RWPE1 (cell line): Measurements from ENCODE around the gene DLGAP3.

Source experiments
- CTCF ChIA-PET: fragments of 350-600 bp; sonication (Branson Sonifier 250); formaldehyde crosslinking; extraction: SDS; loops from one replicate; lab custom pipeline; 2021; lab: Yijun Ruan, JAX
- POLR2A ChIA-PET: fragments of 400-600 bp; formaldehyde crosslinking; extraction: SDS; loops from one replicate; lab custom pipeline; 2020; ENCODE audit warnings: antibody characterized with exemption; ENCODE audit not compliant: low non-redundant PET; lab: Yijun Ruan, JAX
- DNase-seq: peaks from one replicate; pipeline ENCODE4 v3.0.0; 2012; ENCODE audit warnings: low spot score
- H3K27ac ChIP-seq: fragments of 450-650 bp; 2 replicates; pipeline ENCODE4 v1.5.1; 2017
- TF ChIP-seq, protein P1 (sequence below): fragments of 450-650 bp; conservative IDR thresholded peaks from 2 replicates; pipeline ENCODE4 v1.5.1; 2017; ENCODE audit warnings: low read depth, mild to moderate bottlenecking

Gene DLGAP3

DNA sequence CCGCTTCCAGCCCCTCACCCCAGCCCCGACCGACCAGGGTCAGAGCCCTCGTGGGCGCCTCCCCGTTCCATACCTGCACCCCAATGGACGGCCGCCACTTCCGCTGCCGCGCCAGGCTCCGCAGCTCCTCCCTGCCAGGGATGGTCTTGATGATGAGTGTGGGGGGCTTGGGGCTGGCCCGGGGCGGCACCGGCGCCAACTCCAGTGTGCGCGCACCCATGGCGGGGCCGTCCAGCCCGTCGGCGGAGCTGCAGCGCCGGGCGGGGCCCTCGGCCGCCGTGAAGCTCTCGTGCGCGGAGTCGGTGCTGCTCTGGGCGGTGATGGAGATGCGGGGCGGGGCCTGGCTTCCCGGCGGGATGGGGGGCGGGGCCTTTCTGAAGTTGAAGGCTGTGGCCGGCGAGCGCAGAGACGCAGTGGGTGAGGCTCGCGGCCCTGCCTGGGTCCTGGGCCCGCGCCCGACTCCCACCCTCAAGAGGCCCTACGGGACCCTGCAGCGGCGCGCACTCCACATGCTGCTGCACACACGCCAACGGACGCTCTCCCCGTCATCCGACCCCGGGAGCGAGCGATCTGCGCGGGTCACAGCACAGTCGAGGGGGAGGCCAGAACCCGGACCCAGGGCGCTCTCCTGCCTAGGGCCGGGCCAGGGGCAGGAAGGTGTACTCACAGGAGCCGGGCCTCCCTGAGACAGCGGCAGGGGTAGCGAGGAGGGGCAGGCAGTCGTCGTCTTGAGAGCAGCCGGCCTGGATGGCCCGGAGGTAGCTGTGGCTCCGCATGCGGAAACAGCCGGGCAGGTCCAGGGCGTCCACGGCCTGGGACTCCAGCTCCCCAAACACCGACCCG lies 43.8 kb downstream of the DLGAP3 start:
- TF ChIP-seq, protein P1, sequence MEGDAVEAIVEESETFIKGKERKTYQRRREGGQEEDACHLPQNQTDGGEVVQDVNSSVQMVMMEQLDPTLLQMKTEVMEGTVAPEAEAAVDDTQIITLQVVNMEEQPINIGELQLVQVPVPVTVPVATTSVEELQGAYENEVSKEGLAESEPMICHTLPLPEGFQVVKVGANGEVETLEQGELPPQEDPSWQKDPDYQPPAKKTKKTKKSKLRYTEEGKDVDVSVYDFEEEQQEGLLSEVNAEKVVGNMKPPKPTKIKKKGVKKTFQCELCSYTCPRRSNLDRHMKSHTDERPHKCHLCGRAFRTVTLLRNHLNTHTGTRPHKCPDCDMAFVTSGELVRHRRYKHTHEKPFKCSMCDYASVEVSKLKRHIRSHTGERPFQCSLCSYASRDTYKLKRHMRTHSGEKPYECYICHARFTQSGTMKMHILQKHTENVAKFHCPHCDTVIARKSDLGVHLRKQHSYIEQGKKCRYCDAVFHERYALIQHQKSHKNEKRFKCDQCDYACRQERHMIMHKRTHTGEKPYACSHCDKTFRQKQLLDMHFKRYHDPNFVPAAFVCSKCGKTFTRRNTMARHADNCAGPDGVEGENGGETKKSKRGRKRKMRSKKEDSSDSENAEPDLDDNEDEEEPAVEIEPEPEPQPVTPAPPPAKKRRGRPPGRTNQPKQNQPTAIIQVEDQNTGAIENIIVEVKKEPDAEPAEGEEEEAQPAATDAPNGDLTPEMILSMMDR: no peak
- no peak overlapping the region for H3K27ac ChIP-seq
- ChIA-PET POLR2A (no interaction called here), CTCF (interaction anchor here (0.7 kb wide), 1 partner anchor 33 kb away, joined by 5 read pairs; no protein-coding TSS in a partner anchor)
- DNase-seq: peak; percentile 38

DNA sequence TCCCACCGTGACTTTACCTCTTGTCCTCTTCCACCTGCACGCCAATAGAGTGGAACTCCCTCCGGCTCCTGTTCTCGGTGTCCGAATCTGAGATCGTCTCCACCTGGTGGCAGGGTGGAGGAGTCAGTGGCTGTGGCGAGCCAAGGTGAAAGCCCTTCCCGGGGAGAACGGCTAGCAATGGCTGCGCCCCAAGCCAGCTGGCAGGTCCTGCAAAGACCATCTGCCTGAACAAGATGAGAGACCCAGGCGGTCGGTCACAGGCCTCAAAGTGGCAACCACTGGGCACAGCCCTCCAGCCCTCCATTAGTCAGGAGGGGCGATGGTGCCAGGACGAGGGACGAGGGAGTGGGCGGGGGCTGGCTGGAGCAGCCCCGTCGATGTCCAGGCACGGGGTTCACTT lies 44.5 kb downstream of the DLGAP3 start:
- ChIA-PET CTCF (interaction anchor here (0.6 to 0.7 kb wide), 2 partner anchors 32 to 274 kb away, joined by 4 to 5 read pairs; no protein-coding TSS in a partner anchor), POLR2A (no interaction called here)
- no peak for DNase-seq
- TF ChIP-seq, protein P1: no peak
- H3K27ac ChIP-seq: no peak overlapping the region

DNA sequence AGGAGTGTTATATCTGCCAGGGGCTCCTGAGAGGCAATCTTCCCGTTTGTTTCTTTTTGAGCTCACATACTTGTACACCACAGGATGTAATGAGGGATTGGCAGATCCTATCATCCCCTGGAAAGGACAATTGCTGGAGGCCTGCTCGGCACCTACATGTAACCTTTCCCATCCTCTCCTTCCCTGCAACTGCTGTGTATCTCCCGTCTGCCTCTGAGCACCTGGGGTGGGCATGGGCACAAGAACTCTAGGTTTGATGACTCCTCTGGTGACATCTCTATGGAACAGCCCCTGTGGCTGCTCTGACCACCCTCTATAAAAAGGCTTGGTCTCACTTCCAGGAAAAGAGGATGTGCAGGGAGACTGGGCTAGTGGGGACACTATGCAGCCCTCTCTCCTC lies 44.9 kb downstream of the DLGAP3 start:
- DNase-seq: no peak
- TF ChIP-seq, protein P1: no peak
- ChIA-PET POLR2A (no interaction called here), CTCF (interaction anchor here (0.6 to 0.9 kb wide), 2 partner anchors 20 to 274 kb away, joined by 3 to 4 read pairs; no protein-coding TSS in a partner anchor)
- no peak overlapping the region for H3K27ac ChIP-seq

DNA sequence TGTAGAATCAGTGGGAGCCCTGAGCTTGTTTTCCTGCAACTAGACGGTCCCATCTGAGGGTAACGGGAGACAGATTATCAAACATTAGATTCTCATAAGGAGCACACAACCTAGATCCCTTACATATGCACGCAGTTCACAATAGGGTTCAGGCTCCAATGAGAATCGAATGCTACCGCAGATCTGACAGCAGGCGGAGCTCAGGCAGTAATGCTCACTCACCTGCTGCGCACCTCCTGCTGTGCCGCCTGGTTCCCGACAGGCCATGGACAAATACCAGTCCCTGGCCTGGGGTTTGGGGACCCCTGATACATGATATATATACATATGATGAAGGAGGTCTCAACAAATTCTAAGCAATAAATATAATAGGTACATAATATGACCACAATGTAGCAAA lies 50.2 kb downstream of the DLGAP3 start:
- ChIA-PET POLR2A (no interaction called here), CTCF (no interaction called here)
- DNase-seq: no peak
- no peak overlapping the region for H3K27ac ChIP-seq
- TF ChIP-seq, protein P1: no peak

DNA sequence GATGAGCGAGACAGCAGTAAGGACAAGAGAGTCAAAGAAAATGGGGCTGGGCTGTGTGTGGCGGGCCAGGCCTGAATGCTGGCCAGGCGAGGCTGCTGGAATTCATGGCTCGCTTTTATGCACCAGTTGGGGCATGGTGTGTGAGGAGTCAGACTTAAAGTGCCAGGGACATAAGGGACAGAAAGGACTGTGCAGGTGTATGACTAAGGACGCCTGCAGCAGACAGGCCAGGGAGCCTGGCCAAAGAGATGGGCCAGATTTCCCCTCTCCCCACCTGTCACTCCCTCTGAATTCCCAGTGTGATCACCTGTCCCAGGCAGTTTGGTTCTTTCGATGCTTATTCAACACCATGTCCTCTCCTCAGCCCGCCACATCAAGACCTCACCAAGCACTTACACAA lies 53.0 kb downstream of the DLGAP3 start:
- ChIA-PET CTCF (no interaction called here), POLR2A (no interaction called here)
- TF ChIP-seq, protein P1: no peak
- H3K27ac ChIP-seq: no peak overlapping the region
- DNase-seq: no peak

DNA sequence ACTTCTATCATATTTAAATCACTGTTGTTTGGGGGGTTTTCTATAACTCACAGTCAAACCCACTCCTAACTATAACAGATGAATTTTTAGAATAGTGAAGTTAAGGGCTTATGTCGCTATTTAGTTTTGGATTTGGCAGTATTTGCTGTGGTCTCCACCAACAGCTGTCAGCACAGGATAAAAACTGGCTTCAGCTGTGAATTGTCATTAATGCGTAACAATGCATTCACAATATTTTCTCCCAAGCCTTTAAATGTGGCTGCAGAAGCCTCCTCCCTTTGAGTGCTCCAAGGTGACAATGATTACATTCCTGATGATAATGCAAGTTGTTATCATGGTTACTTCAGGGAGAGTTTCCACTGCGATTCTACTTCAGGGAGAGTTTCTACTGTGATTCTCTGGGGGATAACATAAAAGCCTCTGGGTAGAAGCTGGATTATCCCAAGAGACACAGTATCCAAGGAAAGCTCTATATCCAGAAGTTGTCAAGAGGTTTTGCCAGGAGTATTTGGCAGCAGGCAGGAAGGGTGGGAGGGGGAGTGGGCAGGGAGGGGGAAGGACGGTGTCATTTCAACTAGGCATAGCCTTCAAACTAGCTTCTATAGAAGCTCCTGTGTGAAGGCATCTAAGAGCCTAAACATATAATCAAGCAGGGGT lies 55.0 kb downstream of the DLGAP3 start:
- no peak overlapping the region for H3K27ac ChIP-seq
- no peak for DNase-seq
- POLR2A ChIA-PET: no interaction called here
- CTCF ChIA-PET: interaction anchor here (0.5 to 1.0 kb wide), 2 partner anchors 8 to 9 kb away, joined by 3 read pairs; no protein-coding TSS in a partner anchor
- TF ChIP-seq, protein P1: no peak
